Hepatic stellate cell (primary cell): Measurements from ENCODE around the gene SUPV3L1.
"Not testable (repeated sequence)": the region's sequence is repeated elsewhere in the genome, so short reads cannot be mapped to it uniquely, and the experiment has no call there.

Experiments used
- DNase-seq: peaks from one replicate; pipeline ENCODE4 v3.0.0; 2011; ENCODE audit warnings: low spot score

Gene SUPV3L1

DNA sequence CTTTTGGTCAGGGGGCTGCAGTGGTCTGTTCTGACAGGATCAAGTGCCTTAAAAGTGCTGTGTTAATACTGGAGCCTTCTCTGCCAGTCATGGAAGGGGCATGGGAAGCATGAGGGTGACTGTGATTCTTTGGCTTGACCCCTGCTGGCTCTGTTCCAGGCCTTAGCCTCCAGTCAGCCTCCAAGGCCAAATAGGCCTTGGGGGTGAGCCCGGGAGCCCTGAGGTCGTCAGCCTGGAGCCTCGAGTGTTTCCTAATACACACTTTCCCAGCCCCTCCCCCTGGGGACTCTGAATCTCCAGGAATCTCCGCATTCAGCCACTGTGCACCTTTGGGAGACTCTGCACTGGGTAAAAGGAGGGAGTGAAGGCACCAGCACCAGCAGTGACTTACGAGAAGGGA, 50.1 kb downstream of the SUPV3L1 start:
- DNase-seq, result no peak

DNA sequence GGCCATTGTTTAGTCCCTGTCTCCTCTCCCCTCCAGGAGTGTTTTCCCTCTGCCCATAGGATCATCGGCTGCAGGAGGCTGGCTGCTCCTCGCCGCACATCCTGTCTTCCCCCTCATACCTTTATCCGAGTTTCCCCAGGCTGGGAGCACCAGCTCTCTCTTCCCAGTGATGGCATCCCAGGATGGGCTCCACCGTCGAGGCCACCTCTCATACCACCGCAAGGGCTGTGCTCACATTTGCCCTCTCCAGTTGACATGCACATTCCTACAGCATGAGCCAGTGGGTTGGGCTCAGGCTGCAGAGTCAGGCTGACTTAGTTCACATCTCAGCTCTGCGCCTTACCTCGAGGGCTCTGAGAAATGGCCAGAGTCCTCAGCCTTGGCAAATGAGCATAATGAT, 52.2 kb downstream of the SUPV3L1 start:
- peak; percentile 95 for DNase-seq

DNA sequence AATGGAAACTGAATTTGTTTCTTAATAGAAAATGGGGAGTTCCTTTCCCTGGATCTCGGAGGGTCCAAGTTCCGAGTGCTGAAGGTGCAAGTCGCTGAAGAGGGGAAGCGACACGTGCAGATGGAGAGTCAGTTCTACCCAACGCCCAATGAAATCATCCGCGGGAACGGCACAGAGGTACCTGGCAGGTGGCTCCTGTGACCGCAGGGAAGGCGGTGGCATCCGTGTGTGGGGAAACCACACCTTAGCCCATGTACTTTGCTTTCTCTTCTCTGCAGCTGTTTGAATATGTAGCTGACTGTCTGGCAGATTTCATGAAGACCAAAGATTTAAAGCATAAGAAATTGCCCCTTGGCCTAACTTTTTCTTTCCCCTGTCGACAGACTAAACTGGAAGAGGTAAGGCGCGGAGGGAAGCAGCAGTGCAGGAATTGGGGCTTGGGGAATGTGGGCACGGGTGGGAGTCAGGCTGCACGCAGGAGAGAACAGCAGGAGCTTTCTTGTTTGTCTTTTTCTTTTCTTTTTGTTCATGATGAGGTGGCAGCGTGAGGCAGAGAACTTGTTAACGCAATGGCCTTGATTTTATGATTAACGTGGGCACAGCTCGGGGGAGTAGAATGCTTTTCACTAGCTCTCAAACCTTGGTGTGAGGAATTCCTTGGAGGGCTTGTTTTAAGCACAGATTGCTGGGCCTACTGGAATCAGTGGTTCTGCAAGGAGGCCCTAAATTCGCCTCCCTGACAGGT, 52.9 kb downstream of the SUPV3L1 start:
- no peak for DNase-seq

DNA sequence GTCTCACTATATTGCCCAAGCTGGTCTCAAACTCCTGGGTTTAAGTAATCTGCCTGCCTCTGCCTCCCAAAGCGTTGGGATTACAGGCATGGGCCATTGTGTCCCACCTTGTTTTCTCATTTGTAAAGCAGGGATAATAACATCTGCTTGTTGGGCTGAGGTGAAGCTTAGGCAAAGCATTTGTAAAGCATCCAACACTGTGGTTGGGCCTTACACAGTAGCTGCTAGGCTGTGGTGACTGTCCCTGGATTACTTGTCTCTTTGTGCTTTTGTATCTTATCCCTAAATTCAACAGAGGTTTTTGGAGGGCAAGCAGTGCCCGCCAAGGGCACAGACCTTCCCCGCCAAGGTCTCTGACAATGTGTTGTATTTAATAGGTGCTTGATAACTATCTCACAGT, 54.4 kb downstream of the SUPV3L1 start:
- DNase-seq, result no peak

DNA sequence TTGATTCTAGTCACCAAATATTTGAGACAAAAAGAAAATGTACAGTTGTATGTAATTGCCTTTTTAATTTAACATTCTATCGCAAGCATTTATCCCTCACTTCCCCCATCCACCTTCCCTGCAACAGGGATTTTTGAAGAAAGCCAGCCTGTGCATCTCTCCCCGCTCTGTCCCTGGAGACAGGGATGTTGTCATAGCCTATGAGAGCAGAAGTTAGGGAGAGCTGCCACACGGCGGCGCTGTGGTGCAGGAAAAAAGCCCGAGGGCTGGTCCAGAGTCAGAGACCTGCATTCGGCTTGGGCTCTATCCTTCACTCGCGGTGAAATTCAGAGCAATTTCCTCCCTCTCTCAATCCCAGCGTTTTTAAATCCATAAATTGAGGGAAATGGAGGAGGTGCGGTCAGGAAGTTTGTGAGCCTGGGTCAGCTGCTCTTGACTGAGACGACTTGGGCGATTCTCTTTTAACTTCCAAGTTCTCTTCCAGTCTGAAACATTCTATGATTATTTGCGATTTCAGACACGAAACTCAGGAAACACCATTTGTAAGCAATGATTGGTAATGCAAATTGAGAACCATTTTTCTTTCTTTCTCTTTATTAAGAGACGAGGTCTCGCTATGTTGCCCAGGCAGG, 57.6 kb downstream of the SUPV3L1 start:
- peak; percentile 85 for DNase-seq

DNA sequence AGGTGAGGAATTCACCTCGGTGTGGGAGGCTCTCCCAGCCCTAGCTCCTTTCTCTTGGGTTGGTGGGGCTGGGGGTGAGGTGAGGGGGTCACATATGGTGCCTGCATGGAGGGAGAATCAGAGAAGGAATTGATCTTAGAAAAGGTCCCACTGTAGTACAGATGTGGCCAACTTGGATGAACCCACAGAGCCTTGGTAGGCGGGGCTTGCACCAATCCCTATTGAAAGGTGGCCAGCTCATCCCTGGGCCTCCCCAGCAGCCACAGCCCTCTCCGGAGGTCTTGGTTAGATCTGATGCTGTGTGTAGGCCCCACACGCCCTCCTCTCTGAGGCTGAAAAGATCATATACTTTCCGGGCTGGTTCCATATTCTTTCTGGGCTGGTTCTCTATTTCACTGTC, 59.1 kb downstream of the SUPV3L1 start:
- DNase-seq, result no peak

DNA sequence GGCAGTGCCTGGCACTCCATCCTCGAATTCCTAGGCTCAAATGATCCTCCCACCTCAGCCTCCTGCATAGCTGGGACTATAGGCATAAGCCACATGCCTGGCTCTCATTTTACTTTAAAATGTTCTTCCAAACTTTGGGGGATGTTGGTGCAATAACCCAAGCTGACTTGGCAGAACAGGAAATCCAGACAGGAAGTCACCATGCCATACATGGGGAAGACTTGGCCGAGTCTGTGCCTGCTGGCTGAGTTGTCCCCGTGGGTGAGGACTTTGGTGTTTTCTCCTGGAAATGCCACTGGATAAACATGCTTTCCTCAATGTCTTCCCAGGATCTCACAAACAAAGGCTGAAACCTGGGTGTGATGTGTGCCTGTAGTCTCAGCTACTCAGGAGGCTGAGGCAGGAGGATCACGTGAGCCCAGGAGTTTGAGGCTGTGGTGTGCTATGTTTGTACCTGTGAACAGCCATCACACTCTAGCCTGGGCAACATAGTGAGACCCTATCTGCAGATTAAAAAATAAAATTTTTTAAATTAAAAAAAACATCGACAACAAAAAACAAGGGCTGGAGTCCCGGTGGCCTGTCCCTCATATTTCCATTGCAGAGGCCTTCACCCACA, 59.9 kb downstream of the SUPV3L1 start:
- no peak for DNase-seq

DNA sequence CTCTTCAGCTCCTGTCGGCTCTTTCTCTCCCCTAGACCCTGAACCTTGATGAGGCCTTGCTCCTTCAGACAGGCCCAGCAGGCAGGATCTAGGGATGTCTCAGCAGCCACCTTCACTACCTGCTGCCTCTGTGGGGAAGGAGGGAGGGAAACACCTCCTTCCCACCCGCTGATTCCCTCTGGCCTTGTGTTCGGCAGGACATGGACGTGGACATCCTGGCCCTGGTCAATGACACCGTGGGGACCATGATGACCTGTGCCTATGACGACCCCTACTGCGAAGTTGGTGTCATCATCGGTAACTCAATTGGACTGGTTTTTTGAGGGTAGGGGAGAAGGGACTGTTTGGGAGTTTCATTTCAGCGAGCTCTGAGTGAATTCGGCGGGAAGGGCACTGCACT, 60.4 kb downstream of the SUPV3L1 start:
- no peak for DNase-seq

DNA sequence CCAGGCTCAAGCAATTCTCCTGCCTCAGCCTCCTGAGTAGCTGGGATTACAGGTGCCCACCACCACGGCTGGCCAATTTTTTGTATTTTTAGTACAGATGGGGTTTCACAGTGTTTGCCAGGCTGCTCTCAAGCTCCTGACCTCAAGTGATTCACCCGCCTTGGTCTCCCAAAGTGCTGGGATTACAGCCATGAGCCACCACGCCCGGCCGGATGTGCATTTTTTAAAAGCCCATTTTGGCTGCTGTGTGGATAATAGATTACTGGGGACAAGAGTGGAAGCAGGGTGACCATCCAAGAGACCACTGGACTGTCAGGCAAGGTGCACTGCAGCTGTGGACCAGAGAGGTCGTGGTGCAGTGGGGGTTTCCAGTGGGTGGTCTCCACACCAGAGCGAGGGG, 61.5 kb downstream of the SUPV3L1 start:
- DNase-seq, result no peak

DNA sequence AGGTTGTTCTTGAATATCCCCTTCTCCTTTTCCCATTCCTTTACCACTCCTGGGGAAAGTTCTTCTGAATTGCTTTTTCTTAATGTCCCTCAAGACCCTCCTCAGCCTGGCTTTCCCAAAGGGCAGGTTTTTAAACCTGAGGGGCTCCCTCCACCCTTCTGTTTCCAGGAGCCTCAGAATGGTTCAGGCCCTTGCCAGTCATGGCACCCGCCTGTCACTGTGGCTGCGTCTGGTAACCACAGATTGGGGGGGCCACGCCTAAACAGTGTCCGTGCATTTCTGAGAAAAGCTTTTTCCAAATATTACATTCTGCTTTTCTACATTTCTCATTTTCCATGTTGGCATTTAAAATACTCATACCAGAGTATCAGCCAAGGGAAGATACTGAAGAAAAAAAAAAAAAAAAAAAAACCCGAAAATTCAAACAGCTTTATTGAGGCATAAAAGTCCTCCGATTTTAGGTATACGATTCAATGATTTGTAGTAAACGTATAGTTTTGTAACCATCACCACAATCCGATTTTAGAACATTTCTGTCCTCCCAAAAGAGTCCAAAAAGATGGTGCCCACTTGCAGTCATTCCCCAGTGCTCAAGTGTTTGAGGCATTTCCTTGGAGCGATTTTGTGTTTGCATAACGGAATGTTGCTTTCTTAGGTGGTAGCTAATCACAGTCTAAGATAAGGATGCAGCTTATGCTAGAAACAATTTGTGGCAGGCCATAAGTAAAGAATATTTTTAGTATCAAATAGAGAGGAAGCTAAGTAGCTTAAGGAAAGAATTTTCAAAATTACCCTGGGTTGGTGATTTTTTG, 62.2 kb downstream of the SUPV3L1 start:
- DNase-seq, result no peak

DNA sequence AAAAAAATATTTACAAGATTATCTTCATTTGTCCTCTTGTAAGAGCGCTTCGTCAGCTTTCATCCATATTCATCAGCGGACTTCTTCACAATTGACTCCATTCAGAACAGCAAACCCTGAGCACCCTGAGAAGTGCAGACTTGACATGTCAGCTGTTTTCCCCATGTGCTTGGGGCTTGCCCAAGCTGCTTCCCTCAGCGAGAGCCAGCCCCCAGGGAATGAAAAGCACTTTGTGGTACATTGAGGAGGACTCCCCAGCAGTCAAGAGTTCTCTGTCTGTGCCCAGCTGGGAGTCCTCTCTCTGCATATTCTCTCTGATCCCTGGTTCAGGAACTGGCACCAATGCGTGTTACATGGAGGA, 62.8 kb downstream of the SUPV3L1 start:
- DNase-seq, result no peak

DNA sequence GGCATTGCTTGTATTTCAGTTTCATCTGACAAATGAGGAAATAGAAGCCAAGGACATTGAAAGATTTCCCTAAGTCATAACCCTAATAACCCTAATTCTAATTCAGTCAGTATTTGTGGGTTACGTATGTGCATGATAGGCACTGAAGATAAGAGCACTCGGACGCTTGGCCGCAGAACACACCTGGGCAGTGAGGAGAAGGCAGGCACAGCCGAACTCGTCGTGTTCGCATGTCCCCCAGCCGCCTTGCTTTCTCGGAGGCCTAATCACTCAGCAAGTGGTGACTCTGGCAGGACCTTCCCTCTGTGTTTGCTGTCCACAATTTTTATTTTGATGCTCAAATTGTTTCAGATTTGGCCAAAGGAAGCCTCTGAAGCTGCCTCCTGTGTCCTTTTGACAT, 63.8 kb downstream of the SUPV3L1 start:
- no peak for DNase-seq

DNA sequence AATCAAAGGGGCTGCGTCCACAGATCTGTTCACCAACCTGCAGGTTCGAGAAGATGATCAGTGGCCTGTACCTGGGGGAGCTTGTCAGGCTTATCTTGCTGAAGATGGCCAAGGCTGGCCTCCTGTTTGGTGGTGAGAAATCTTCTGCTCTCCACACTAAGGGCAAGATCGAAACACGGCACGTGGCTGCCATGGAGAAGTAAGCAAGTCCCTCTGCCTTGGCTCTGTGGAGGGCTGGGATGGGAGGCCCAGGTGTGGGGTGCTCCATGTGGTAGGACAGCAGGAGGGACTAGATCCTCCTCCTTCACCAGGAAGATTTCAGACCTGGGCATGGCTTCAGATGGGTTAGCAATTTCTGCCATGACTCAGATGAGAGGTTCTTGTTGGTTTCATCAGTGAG, 66.0 kb downstream of the SUPV3L1 start:
- no peak for DNase-seq

DNA sequence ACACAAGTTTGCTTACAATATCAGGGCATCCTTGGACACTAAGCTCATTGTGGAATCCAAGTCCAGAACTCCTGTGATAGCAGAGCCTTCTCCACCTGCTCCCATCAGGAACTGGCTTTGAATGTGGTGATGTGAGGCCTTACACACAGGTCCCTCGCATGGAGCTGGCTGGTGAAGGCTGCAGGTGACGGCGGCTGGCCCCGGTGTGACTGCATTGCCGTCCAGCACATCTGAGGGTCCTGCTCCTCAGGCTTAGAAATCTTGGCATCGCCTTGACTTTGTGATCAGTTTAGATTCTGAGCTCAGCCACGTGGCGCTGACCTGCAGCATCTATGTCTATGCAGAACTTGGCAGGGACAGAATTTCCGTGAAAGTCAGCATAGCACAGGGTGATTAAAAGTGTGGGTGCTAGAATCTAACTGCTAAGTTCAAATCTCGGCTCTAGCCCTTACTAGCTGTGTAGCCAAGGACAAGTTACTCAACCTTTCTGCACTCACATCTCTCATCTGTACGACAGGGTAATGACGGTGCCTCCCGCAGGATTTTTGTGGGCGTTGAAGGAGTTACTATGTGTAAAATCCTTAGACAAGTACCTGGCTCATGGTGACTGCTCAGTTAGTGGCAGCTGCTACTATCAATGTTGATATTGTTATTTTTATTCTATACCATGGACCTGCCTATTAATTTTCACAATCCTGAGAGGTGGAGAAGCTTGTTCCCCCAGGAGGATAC, 66.7 kb downstream of the SUPV3L1 start:
- DNase-seq, result no peak

DNA sequence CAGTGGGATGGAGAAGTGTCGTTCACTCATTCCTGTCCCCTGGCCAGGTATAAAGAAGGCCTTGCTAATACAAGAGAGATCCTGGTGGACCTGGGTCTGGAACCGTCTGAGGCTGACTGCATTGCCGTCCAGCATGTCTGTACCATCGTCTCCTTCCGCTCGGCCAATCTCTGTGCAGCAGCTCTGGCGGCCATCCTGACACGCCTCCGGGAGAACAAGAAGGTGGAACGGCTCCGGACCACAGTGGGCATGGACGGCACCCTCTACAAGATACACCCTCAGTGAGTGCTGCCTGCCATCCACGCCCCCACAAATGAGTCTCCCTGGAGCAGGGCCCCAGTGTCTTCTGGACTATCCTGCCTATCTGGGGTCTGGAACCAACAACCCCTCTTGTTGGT, 67.3 kb downstream of the SUPV3L1 start:
- no peak for DNase-seq

DNA sequence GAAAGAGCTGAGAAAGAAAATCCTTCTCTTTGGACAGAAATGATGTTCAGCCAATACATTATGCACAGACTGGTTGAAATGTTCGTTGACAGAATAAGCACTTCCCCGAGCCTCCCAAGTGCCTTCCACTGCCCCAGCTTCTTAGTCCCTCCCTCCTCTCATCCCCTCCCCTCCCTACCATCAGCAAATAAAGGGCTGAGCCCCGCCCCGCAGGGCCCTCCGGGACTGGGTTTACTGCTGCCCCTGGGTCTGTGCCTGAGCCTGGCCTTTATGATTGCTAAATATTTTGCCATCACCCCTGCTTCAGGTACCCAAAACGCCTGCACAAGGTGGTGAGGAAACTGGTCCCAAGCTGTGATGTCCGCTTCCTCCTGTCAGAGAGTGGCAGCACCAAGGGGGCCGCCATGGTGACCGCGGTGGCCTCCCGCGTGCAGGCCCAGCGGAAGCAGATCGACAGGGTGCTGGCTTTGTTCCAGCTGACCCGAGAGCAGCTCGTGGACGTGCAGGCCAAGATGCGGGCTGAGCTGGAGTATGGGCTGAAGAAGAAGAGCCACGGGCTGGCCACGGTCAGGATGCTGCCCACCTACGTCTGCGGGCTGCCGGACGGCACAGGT, 68.2 kb downstream of the SUPV3L1 start:
- DNase-seq, result no peak

DNA sequence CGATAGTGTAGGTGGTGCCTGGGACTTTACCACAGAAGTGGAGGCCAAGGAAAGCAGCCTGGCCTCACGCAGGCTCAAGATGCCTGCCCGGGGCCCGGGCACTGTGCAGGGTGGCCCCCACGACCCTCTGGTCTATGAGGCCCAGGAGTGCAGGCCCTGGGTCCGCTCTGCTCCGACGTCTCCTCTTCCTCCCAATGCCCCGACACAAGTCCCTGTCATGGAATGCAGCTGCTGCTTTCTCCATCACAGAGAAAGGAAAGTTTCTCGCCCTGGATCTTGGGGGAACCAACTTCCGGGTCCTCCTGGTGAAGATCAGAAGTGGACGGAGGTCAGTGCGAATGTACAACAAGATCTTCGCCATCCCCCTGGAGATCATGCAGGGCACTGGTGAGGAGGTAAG, 70.0 kb downstream of the SUPV3L1 start:
- DNase-seq, result no peak

DNA sequence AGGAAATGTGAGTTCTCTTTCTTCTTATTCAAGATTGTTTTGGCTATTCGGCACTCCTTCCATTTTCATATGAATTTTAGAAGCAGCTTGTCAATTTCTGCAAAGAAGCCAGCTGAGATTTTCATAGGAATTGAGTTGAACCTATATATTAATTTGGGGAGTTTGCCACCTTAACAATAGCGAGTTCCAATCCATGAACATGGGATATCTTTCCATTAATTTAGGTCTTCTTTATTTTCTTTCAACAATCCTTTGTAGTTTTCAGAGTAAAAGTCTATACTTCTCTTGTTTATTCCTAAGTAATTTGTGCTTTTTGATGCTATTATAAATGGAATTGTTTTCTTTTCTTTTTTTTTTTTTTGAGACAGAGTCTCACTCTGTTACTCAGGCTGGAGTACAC, 71.4 kb downstream of the SUPV3L1 start:
- DNase-seq, result not testable (repeated sequence)

DNA sequence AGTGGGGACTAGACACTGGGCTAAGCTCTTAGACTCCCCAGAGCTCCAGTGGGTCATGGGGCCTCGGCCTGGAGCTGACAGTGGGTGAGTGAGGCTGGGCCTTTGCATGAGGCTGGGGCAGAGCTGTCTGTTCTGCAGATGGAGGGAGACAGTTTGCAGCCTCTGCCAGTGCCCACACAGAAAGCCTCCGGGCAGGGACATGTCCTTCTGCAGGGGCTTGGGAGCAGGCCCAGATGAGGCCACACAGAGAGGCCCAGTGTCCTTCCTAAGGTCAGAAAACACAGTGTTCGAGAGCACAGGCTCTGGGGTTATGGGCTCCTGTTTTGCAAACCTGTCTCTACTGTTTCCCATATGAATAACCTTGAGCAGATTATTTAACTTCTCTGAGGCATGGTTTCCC, 73.1 kb downstream of the SUPV3L1 start:
- DNase-seq, result no peak

DNA sequence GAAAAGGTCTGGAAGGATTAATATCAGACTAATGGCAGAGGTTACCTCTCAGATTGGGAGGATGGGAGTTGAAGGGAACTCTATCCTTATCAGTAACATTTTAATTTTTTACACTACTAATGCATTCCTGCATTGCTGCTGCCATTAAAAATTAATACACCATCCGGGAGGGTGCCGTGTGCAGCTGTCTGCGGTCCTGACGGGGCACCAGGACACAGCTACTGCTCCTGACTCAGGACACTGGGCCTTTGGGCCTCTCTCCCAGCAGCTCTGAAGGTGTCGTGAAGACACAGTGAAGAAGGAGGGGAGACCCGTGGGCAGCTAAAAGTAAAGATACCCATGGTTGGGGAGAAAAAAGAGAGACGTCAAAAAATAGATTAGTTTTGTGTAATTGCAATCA, 74.8 kb downstream of the SUPV3L1 start:
- no peak for DNase-seq
